Measurements from ENCODE around the gene ITPR1.

Gene ITPR1

DNA sequence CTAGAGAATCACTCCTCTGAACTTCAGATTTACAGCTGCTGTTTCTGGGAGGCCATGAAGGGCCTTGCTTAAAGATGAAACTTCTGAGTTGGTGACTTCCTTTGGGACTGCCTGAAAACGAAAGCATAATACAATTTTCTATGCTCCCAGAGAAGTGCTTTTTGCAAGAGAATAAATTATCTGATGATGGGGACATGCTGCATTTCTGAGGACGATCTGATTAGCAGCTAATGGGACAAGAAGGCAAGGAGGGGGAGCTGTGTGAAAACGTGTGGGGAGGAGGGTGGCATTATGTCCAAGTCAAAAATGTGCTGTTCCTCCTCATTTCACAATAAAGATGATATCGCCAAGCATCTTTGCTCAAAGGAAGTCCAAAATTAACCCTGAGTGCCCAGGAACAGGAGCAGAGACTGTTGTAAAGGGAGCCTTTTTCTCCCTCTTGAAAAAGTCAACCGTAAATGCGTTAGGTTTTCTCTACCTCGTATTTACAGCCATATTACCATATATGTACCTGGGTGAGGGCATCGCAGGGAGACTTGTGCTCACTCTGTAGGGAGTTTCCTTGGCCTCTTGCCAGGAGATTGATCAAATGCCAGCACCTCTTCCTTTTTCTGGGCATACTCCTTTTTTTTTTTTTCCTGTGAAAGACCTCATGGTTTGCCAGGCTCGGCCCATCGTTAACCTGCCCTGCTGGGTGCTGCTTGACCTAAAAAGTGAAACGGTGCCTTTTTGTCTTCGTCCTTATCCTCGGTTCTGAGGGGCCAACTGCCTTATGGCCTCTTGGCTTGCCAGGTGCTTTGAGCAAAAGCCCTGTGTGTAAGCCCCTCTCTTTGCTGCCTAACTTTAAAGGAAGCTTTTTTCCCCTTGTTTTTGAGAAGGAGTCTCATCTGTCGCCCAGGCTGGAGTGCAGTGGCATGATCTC lies 11.5 kb downstream of the ITPR1 start:
- TF ChIP-seq EZH2 (IDR thresholded peaks at IDR 0.05) = no peak
- no peak for TF ChIP-seq FOXP2 (optimal IDR thresholded peaks at IDR 0.05; ENCODE audit: control extremely low read depth, extremely low read length, insufficient read depth)
- TF ChIP-seq POLR2AphosphoS5 (IDR thresholded peaks at IDR 0.05; ENCODE audit: borderline replicate concordance, low read depth, low read length) = no peak
- no peaks in the 10 kb centered on the region for H3K36me3 ChIP-seq (ENCODE audit: insufficient read depth, low read length)
- H3K4me3 ChIP-seq = no peak overlapping the region
- no peak overlapping the region for H3K27ac ChIP-seq
- DNase-seq (ENCODE audit: low read depth, low spot score) = no peak
- H3K9me3 ChIP-seq (ENCODE audit: low read depth, low read length) = no peaks in the 10 kb centered on the region
- no peak overlapping the region for H3K9ac ChIP-seq (ENCODE audit: insufficient read length)

DNA sequence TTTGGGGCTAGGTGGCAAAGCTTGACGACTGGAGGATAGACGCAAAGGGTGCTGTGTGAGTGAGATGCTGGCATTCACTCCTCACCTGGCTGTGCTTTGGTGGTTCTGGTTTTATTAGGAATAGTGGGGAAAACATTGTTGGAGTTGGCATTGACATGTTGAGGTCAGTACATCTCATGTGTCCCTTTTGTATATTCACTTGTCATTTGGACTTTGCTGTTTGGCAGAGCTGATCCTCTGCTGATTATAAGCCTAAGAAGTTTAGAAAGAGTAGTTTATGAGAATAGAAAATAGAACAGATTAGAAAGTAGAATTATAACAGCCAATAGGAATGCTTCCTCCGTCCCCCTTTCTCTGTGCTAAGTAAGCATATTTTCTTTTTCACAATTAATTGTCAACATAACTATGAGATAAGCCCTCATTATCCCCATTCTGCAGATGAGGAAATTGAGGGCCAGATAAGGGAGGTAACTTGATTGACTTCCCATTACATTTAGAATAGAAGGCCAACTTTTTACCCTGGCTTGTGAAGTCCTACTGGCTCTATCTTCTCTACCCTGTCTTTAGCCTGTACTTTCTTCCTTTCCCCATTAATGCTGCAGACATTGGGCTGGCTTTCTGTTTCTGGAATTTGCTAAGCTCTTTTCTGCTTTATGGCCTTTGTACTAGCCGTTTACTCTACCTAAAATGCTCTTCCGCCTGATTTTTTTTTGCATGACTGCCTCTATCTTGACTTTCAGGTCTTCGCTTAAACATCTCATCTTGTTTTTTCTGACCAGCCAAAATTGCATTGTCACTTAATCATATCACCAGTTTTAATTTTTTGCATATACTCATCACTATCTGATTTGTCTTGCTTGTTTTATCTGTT lies 12.8 kb downstream of the ITPR1 start:
- H3K9ac ChIP-seq (ENCODE audit: insufficient read length) = no peak overlapping the region
- H3K36me3 ChIP-seq (ENCODE audit: insufficient read depth, low read length) = no peaks in the 10 kb centered on the region
- DNase-seq (ENCODE audit: low read depth, low spot score) = no peak
- TF ChIP-seq FOXP2 (optimal IDR thresholded peaks at IDR 0.05; ENCODE audit: control extremely low read depth, extremely low read length, insufficient read depth) = no peak
- TF ChIP-seq EZH2 (IDR thresholded peaks at IDR 0.05) = no peak
- no peak for TF ChIP-seq POLR2AphosphoS5 (IDR thresholded peaks at IDR 0.05; ENCODE audit: borderline replicate concordance, low read depth, low read length)
- no peak overlapping the region for H3K27ac ChIP-seq
- H3K4me3 ChIP-seq = no peak overlapping the region
- H3K9me3 ChIP-seq (ENCODE audit: low read depth, low read length) = no peaks in the 10 kb centered on the region

DNA sequence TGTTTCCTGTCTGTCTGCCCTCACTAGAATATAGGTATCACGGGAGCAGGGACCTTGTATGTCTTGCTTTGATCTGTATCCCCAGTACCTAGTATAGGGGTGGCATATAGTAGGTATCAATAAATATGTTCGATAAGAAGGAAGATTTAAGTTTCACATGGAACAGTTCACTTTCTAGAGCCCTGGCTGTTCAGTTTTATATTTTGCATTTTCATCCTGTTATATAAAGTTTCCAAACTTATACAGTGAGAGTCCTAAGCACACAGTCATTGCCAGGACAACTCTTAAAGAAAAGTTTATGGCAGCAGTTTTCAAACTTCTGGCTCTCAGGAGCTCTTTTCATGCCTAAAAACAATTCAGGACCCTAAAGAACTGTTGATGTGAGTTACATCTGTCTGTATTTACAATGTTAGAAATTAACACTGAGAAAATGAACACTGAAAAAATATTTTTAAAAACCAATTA lies 13.4 kb downstream of the ITPR1 start:
- TF ChIP-seq FOXP2 (optimal IDR thresholded peaks at IDR 0.05; ENCODE audit: control extremely low read depth, extremely low read length, insufficient read depth) (no peak), POLR2AphosphoS5 (IDR thresholded peaks at IDR 0.05; ENCODE audit: borderline replicate concordance, low read depth, low read length) (no peak), EZH2 (IDR thresholded peaks at IDR 0.05) (no peak)
- H3K4me3 ChIP-seq = no peak overlapping the region
- H3K27ac ChIP-seq = no peak overlapping the region
- no peaks in the 10 kb centered on the region for H3K9me3 ChIP-seq (ENCODE audit: low read depth, low read length)
- H3K9ac ChIP-seq (ENCODE audit: insufficient read length) = no peak overlapping the region
- DNase-seq (ENCODE audit: low read depth, low spot score) = no peak
- H3K36me3 ChIP-seq (ENCODE audit: insufficient read depth, low read length) = no peaks in the 10 kb centered on the region

DNA sequence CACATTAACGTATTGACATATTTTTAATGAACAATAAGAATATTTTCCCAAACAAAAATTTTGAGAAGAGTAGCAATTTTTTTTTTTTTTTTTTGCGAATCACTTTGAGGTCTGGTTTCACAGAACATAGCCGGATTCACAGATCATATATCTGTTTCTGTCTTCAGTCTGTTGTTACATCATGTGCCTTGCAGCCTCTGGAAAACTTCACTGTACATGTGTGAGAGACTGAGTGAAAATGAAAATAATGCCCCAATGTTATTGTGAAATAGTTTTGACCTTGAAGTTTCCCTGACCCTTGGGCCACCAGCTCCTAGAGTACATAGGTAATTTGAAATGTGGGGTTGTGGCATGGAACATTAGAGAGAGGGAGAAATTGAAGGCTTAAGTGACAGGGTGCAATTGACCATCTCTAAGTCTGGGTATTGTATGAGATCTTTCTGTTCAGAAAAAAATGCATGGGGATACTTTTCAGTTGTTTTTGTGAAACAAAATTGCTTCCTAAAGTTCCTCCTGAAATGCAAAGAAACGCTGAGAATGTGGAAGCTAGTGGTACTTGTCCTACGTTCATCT lies 14.0 kb downstream of the ITPR1 start:
- no peak overlapping the region for H3K4me3 ChIP-seq
- DNase-seq (ENCODE audit: low read depth, low spot score) = no peak
- H3K9me3 ChIP-seq (ENCODE audit: low read depth, low read length) = no peaks in the 10 kb centered on the region
- no peak overlapping the region for H3K9ac ChIP-seq (ENCODE audit: insufficient read length)
- H3K27ac ChIP-seq = no peak overlapping the region
- TF ChIP-seq EZH2 (IDR thresholded peaks at IDR 0.05) = no peak
- no peaks in the 10 kb centered on the region for H3K36me3 ChIP-seq (ENCODE audit: insufficient read depth, low read length)

DNA sequence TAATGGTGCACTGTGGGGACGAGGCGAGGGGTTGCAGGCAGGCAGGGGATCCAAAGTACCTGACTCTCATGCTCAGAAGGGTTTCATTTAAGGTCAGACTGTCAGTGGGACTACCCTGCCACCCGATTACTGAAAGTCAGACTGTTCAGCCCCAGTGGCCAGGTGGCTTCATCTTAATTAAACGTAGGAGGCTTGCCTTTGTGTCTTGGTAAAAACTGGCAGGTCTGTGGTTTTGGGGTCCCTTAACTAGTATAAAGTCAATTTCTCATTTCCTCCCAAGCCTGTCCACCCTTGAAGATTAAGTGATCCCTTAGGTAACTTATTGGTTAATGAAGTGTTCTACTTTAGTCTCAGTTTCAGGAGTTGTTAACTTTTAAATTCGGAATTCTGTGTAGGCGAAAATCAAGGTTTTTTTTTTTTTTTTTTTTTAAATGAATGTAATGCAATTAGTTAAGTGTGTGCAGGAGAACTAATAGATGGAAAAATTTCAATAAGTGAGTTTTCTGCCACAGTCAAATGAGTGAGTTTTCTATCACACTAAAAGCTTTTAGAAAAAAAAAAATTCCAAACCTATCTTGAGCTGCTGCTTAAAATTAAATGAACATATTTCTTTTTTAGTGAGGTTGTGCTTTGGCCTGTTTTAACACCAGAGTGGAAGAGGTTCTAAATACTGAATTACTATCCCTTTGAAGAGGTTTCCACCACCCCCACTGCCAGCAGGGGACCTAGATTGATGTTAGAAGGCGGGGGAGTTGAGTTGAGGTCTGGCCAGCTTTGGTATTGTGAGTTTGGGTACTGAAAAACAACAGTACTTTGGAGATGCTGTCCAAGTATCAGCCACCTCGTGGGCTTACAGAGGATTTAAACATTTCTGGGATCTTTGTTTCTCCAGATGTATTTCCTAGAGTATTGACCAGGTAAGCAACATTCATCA lies 15.2 kb downstream of the ITPR1 start:
- H3K9ac ChIP-seq (ENCODE audit: insufficient read length) = no peak overlapping the region
- DNase-seq (ENCODE audit: low read depth, low spot score) = no peak
- TF ChIP-seq POLR2AphosphoS5 (IDR thresholded peaks at IDR 0.05; ENCODE audit: borderline replicate concordance, low read depth, low read length) (no peak), EZH2 (IDR thresholded peaks at IDR 0.05) (no peak), FOXP2 (optimal IDR thresholded peaks at IDR 0.05; ENCODE audit: control extremely low read depth, extremely low read length, insufficient read depth) (no peak)
- H3K4me3 ChIP-seq = no peak overlapping the region
- H3K9me3 ChIP-seq (ENCODE audit: low read depth, low read length) = no peaks in the 10 kb centered on the region
- no peaks in the 10 kb centered on the region for H3K36me3 ChIP-seq (ENCODE audit: insufficient read depth, low read length)
- no peak overlapping the region for H3K27ac ChIP-seq

DNA sequence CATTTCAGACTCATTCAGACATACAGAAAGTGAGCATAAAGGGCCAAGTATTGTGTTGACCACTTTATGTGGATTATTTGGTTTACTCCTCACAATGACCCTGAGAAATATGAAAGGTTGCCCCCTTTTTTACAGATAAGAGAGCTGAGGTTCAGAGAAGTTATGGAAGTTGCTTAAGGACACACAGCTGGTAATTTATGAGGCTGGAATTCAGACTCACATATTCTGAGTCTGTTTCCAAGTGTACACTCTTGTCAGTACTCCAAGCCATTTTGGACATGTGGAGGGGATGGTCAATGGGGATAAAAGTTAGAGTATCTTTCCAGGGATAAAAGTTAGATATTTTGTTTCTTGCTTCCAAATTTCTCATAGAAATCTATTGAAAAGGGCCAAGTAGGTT lies 15.9 kb downstream of the ITPR1 start:
- no peak for DNase-seq (ENCODE audit: low read depth, low spot score)
- H3K27ac ChIP-seq = no peak overlapping the region
- H3K36me3 ChIP-seq (ENCODE audit: insufficient read depth, low read length) = no peaks in the 10 kb centered on the region
- H3K9me3 ChIP-seq (ENCODE audit: low read depth, low read length) = no peaks in the 10 kb centered on the region
- H3K4me3 ChIP-seq = no peak overlapping the region
- no peak overlapping the region for H3K9ac ChIP-seq (ENCODE audit: insufficient read length)
- TF ChIP-seq FOXP2 (optimal IDR thresholded peaks at IDR 0.05; ENCODE audit: control extremely low read depth, extremely low read length, insufficient read depth) = no peak
- TF ChIP-seq EZH2 (IDR thresholded peaks at IDR 0.05) = no peak
- no peak for TF ChIP-seq POLR2AphosphoS5 (IDR thresholded peaks at IDR 0.05; ENCODE audit: borderline replicate concordance, low read depth, low read length)

DNA sequence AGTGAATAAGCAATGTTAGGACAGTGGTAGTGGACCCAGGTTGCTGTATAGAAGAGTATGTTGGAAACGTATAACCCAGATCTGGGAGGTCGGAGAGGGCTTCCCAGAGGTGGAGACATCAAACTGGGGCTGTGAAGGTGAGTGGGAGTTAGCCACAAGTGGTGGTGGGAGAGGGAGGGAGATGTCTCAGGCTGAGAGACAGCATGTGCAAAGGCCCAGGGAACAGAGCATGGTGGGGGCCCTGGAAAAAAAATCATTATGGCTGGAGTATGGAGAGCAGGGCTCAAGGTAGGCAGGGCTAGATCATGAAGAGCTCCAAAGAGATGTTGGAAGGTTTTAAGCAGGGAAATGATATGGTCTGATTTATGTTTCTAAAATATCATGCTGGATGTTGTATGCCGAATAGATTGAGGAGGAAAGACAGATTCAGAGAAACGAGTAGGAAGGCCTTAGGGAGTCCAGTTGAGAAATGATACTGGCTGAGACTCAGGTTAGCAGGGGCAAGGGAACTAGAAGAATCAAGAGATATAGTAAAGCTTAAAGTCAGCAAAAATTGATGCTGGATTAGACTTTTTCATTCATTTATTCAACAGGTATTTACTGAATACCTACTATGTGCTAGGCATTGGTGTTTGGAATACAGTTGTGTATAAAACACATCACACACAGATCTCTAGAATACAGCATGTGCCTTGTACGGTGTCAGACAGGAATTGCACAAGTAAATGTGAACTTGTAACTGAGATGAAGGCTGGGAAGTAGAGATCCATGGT lies 17.0 kb downstream of the ITPR1 start:
- Histone ChIP-seq H3K9me3 (ENCODE audit: low read depth, low read length) (no peaks in the 10 kb centered on the region), H3K36me3 (ENCODE audit: insufficient read depth, low read length) (no peaks in the 10 kb centered on the region), H3K9ac (ENCODE audit: insufficient read length) (no peak overlapping the region), H3K4me3 (no peak overlapping the region), H3K27ac (no peak overlapping the region)
- DNase-seq (ENCODE audit: low read depth, low spot score) = no peak
- TF ChIP-seq EZH2 (IDR thresholded peaks at IDR 0.05) (no peak), POLR2AphosphoS5 (IDR thresholded peaks at IDR 0.05; ENCODE audit: borderline replicate concordance, low read depth, low read length) (no peak), FOXP2 (optimal IDR thresholded peaks at IDR 0.05; ENCODE audit: control extremely low read depth, extremely low read length, insufficient read depth) (no peak)

Measured in SK-N-MC (cell line).